T-helper 22 cell (primary cell): ENCODE measurements around the gene CPAMD8.

Experiments used
- DNase-seq: peaks from one replicate; pipeline ENCODE4 v3.0.0-alpha.2; 2020; ENCODE audit warnings: low read depth

Gene CPAMD8

DNA sequence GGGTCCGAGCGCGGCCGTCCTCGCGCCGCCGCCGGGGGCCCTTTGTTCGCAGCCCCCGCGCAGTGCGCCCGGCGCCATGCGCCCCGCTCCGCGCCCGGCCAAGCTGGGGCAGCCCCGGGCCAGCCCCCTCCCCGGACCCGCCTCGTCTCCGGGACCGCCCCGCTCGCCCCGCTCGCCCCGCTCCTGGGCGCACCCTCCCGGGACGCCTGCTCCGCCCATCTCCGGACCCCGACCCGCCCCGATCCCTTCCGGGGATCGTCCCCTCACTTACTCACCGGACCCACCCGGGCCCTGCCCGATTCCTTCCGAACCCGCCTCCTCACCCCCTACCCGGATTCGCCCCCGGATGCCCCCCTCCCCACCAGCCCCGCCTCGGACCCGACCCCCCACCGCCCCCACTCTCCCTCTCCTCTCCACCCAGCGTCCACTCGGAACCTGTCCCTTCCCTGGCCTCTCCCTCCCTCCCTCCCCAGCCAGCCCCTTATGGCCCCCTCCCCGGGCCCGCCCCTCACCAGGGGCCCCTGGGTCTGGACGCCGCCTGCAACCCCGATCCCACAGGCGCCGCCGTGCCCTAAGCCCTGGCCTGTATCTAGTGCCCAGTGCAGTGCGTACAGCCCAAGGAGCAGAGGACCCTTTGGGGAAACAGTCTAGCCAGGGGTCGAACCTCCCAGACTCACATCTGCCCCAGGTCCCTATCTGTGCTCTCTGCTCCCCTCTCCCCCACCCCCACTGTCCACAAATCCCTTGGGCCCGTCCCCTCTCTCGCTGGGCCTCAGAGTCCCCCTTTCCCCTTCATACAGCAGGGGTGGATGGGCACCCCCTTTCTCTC lies at the start of gene CPAMD8:
Gene CPAMD8 (minus strand): TSS at position 105 of the 829 bp plus-strand sequence. CDS start 168 bp downstream, outside the sequence.
- no peak for DNase-seq

DNA sequence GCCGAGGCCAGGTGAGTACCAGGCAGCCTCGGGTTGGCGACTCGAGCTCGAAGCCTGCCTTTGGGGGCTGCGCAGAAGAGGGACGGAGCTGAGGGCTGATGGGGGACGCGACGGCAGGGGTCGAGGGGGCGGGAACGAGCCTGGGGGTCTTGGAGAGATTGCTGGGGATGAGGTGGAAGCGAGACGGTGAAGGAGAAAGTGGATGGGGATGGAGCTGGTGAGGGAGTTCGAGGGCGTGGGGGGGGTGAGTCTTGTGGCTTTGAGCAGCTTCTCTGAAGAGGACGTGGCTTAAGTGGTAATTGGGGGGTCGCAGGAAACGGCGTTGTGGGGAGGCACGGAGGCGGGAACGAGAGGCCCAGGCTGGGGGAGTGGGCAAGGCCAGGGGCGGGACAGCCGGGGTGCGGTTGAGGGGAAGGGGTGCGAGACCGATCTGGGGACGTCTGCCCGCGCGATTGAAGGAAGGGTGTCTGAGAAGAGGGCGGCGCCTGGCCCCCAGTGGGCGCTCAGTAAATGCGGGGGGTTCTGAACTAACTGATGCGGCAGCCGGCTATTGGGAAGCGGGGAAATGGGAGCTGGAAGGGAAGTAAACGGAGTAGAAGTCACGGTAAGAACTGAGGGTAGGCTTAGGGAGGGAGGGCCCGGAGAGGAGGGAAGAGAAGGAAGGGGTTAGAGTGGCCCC lies 49.4 kb upstream of the CPAMD8 start:
- peak; percentile 46 for DNase-seq

DNA sequence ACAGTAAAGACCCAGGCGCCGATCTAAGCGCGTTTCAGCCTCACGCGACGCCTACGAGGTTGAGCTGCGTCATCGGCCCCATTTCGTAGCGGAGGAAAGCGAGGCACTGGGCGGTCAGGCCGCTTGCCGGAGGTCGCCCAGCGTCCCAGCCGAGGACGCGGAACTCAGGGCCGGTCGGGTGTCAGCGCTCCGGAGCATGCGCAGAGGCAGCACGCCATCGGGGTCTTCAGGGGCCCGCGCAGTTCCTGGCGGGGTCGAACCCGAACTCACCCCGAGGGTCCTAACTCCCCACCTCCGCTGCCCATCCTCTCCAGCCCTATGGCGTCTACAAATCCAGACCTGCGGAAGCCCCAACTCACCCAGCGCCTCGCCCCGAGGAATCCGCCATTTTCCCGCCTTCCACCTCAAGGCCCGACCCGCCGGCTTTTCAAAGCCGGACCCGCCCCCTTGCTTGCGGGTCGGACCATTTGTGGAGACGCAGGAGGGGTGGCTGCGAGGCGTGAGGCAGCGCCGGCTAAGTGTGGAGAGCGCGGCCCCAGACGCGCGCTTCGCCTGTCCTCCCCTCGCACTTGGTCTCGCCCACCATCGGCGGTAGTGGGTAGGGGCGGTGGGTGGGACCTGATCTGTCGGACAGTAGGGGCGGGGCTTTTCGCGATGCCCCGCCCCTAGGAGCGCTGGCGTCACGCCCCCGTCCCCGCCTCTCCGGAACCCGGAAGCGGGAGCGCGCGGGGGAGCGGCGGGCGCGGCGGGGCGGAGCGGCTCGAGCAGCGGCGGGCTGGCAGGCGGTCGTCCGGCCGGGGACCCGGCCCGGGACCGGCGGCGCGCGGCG lies 48.6 kb upstream of the CPAMD8 start, which contains the start of the genes HAUS8 and MYO9B:
Gene HAUS8 (minus strand): TSS at position 418 of the 829 bp plus-strand sequence. CDS start 30 bp downstream, at position 388.
Gene MYO9B (plus strand): TSS at position 743 of the 829 bp plus-strand sequence. CDS start 25,941 bp downstream, outside the sequence.
- DNase-seq, result peak; percentile 100

- DNase-seq, result no peak
Measured at GRCh38 chr19:17074634-17075034, 48.0 kb upstream of the CPAMD8 start.

DNA sequence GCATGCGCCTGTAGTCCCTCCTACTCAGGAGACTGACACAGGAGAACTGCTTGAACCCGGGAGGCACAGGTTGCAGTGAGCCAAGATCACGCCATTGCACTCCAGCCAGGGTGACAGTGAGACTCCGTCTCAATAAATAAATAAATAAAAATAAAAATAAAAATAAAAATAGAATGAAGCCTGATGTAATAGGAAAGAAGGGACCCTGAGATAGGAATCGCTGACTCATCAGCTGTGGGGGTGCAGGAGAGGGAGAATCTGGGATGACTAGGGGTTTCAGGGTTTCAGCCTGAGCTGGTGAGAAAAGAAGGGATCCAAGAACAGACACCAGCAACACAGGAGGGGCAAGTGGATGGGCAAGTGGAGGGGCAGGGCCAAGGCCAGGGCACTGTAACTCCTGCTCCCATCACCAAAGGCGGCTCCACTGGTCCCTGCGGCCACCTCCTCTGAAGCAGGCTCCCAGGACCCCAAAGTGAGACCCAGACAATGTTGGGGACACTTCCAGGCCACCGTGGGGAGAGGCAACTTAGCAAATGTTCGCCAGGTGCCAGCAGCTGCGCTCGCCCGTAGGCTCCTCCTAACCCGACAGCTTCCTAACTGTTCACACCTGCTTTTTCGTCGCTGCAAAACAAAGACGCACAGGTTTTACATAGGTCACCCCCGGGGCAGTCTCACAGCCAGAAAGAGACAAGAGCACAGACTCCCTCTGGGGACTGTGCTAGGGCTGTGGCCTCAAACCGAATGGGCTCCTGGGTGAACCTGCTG lies 47.4 kb upstream of the CPAMD8 start:
- DNase-seq, result no peak

DNA sequence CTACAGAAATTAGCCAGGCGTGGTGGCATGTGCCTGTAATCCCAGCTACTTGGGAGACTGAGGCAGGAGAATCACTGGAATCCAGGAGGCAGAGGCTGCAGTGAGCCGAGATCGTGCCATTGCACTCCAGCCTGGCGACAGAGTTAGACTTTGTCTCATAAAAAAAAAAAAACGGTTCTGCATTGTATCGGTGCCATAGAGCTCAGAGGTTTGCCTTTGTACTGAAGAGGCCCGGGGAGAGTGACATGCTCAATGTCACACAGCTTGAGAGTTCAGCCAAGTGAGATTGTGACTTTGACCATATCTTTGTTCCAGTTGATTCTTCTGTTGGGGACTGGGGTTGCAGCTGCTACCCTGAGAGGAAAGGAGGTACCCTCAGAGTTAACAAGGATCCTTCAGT lies 44.3 kb upstream of the CPAMD8 start:
- no peak for DNase-seq

- DNase-seq, result no peak
Measured at GRCh38 chr19:17070421-17070820, 43.8 kb upstream of the CPAMD8 start.

DNA sequence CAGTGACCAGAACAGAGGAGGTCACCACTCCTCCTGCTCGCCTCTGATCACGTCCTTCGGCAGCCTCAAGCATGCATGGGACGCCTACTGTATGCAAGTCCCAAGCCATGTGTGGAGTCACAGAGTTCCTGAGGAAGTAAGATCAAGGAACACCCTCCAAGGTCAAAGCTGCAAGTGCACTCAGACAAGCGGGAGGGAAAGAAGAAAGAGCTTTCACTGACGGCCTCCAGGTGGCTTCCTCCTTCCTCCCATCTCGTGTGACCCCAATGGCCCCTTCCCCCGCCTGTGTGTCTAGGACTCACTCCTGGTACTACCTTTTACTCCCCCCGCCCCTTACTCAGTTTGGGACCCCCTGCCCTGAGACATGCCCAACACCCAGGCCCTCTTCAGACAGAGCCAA lies 42.6 kb upstream of the CPAMD8 start:
- DNase-seq, result no peak

DNA sequence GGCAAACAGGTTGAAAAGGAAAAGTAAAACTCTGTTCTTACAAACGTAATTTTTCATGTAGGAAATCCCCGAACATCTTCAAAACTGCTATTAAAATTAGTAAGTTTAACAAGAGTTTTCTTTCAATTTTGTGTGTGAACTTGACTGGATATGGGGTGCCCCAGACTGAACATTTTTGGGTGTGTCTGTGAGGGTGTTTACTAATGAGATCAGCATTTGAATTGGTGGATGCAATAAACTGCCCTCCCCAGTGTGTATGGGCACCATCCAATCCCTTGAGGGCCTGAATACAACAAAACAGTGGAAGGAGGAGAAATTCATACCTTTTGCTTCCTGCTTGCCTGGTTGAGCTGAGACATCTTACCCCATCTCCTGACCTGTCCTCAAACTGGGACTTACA lies 36.8 kb upstream of the CPAMD8 start:
- DNase-seq, result no peak

- DNase-seq, result no peak
Measured at GRCh38 chr19:17061691-17062090, 35.1 kb upstream of the CPAMD8 start.

DNA sequence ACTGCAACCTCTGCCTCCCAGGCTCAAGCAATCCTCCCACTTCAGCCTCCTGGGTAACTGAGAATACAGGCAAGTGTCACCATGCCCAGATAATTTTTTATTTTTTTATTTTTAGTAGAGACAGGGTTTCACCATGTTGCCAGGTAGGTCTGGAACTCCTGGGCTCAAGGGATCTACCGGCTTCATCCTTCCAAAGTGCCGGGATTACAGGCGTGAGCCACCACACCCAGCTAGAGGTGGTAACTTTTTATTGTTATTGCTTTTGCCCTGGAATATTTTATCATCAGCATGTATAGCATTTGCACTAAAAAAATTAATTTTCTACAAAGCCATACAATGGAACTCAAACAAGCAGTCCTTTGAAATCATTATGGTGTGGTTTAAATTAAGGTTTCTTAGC lies 34.6 kb upstream of the CPAMD8 start:
- no peak for DNase-seq

DNA sequence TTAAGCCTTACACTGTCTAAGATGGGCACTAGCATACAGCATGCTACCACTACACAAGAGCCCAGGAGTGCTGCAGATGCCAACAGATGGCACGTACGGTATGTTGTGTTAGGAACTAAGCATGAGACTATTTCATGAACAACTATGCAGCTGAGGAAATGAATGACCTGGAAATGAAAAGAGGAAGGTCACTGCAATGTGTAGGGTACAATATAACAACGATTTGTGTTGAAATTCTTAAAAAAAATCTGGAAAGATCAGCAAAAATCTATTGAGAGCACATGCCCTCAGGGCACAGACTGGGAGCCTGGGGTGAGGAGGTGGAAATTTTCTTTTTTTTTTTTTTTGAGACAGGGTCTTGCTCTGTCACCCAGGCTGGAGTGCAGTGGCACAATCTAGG lies 34.2 kb upstream of the CPAMD8 start:
- no peak for DNase-seq

DNA sequence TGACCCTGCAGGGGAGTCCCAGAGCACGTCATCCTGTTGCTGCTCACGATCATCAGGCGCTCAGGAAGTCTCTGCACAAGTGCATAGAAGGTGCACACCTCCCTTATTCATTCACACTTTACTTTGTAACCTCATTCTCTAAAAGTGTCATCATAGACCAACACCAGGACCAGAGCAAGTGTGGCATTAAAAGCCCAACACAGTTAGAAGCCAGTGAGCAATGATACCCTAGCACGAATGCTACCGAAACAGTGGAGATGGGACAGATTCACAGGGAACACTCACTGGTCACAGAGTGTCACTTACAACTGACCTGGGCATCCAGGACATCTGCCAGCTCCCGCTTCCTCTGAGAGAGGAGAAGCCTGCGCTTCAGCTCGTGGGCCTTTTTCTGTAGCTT lies 31.6 kb upstream of the CPAMD8 start:
- no peak for DNase-seq

- DNase-seq, result no peak
Measured at GRCh38 chr19:17055636-17056035, 29.0 kb upstream of the CPAMD8 start.

- no peak for DNase-seq
Measured at GRCh38 chr19:17054746-17055145, 28.1 kb upstream of the CPAMD8 start.

DNA sequence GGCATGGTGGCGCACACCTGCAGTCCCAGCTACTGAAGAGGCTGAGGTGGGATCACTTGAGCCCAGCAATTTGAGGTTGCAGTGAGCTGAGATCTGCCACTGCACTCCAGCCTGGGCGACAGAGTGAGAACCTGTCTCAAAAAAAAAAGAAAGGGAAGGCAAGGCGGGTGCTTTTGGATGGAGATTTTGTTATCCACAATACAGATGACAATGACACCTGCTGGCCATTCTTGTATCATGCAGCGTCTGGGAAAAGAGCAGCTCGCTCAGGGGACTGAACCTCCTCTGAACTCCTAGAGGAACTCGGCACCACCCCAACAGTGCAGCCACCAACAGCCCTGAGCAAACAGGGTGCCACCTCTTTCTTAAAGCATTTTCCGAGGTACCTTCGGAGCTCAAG lies 25.8 kb upstream of the CPAMD8 start:
- no peak for DNase-seq

- no peak for DNase-seq
Measured at GRCh38 chr19:17049711-17050280, 23.2 kb upstream of the CPAMD8 start.

DNA sequence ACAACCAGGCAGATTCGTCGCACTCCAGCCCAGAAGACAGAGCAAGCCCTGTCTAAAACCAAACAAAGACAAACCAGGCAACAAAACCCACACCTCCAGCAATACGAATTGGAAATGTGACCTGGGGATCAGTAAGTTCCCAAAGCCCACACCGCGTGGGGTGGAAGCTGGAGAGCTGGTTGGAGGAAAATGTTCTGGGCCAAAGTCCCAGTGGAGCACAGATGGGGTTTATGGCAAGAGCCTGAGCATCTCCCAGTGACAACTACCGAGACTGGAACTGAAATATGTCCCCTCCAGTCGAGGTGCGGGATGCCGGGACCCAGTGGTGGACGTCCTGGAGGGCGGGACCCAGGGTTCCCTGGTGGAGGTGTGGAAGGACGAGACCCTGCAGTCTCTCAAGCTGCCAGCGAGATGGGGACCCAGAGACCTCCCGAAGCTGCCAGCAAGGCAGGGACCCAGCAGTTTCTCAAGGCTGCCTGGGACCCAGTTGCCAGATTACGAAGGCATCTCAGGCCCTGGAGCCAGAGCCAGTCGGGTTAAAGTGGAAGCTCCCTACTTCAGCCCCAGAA lies 22.4 kb upstream of the CPAMD8 start:
- DNase-seq, result no peak

GRCh38 chr19:17045907-17046502 lies 19.4 kb upstream of the CPAMD8 start:
- DNase-seq, result no peak

DNA sequence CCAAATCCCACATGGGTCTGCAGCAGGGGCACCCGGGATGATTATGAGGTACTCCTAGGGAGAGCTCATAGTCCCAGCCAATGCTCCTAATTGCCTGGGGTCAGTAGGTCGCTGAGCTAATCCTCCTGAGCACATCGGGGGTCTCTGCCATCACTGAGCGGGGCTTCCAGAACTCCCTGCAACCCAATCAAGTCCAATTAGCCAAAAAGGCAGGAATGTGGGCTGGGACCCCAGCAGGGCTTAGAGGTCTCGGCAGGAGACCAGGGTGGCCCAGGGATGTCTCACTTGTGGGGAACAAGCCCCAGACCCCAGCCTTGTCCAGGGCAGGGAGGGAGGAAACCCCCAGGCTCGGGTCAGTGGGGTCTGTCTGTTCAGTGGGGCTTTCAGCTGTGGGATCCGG lies 17.1 kb upstream of the CPAMD8 start:
- DNase-seq, result no peak
